HG02798 (cell line): Measurements from ENCODE around the gene NOS1AP.
A peak's percentile ranks its signal among the peaks of the same experiment; 100 is the strongest.
"Not testable (repeated sequence)": the region's sequence is repeated elsewhere in the genome, so short reads cannot be mapped to it uniquely, and the experiment has no call there.

ENCODE experiments used
- ATAC-seq: cut with Tn5 transposase; IDR thresholded peaks from one replicate; pipeline ENCODE4 v1.9.1; 2021; ENCODE audit warnings: mild to moderate bottlenecking; ENCODE audit not compliant: unreplicated experiment, poor library complexity

Gene NOS1AP

DNA sequence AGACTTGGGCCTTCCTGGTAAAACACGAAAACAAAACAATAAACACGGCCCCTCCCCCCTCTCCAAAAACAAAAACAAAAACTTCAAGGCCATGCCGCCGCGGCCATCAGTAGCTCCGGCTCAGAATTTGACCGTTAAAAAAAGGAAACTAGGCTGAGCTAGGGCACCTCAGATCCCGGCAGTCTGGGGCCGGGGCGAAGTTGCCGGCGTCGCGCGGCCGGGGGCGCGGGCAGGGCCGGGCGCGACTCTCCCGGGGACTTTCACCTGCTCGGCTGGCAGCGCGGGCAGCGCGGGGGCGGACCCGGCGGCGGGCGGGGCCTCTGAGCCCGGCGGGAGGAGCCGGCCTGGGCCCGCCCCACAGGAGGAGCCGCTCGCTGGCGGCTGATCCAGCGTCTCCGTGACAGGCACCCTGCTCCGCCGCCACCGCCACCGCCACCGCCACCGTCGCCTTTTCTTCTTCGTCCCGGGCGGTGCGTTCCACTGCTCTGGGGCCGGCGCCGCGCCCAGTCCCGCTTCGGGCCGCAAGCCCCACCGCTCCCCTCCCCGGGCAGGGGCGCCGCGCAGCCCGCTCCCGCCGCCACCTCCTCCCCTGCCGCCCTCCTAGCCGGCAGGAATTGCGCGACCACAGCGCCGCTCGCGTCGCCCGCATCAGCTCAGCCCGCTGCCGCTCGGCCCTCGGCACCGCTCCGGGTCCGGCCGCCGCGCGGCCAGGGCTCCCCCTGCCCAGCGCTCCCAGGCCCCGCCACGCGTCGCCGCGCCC lies at the start of gene NOS1AP:
Gene NOS1AP, plus strand, starts transcription at position 358 of the 760 bp plus-strand sequence. CDS start 487 bp downstream, outside the sequence.
- ATAC-seq = peak; percentile 99

DNA sequence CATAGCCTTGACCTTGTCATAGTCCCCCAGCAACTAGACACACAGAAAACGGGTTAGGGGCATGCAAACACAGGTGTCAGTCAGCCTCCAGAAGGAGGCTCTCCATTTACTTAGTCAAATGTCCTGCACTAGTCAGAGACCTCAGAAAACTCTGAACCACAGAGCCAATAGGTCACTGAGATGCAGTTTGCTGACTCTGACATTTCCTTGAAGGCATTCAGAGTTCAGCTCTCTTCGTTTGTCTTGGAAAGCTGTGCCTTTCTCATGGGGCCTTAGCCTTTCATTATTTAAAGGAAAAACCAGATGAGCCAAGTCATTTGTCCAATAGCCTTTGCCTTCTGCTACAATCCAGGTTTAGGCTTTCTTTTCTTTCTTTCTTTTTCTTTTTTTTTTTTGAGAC lies 49.3 kb upstream of the NOS1AP start:
- ATAC-seq = no peak

DNA sequence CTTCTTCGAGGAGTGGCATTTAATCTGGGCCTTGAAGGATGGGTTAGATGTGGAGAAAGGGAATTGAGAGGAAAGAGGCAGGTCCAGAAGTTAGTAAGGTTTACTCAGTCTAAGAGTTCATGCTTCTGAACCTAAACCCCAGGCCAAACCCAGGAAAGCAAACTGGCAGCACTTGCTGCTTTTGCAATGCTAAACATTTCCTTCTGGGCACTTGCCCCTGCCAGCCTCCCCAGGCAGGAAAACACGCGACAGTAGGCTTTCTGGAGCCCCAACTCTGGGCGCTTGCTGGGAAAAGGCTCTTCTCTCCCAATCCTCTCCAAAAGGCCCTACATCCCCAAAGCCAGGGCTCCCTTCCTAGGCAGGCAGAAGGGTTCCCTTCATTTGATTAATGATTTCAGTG lies 48.4 kb upstream of the NOS1AP start:
- ATAC-seq = no peak

DNA sequence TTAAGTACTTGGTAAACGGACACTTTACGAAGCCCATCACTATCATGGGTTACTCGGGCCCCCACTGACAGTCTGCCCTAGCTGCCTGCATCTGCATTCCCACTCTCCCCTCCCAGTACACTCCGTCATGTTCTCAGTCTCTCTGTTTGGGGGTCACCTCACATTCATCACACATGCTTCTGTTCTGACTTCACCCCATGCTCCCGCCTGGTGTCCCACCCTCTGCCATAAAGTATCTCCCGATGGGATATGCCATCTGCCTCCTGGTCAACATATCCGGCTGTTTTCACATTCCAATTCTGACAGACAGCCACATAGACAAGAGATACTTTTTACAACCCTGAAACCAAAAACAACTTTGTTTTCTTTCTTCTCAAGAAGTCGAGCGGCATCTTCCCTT lies 46.9 kb upstream of the NOS1AP start:
- no peak for ATAC-seq

DNA sequence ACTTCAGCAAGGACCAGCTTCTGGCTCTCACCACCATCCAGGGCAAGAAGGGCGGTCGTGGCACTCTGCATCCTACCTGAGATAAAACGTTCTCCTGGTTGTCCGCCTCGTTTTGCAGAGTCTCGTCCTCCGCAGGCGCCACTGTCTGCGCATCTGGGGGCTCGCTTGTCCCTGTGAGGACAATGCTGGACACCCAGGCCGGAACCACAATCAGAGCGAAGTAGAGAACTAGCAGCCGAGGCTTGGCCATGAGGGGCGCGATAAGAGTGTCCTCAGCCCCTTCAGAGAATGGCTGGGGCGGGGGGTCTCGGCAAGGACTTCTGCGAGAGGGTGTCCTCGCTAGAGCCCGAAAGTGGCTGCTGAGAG lies 46.3 kb upstream of the NOS1AP start:
- no peak for ATAC-seq

DNA sequence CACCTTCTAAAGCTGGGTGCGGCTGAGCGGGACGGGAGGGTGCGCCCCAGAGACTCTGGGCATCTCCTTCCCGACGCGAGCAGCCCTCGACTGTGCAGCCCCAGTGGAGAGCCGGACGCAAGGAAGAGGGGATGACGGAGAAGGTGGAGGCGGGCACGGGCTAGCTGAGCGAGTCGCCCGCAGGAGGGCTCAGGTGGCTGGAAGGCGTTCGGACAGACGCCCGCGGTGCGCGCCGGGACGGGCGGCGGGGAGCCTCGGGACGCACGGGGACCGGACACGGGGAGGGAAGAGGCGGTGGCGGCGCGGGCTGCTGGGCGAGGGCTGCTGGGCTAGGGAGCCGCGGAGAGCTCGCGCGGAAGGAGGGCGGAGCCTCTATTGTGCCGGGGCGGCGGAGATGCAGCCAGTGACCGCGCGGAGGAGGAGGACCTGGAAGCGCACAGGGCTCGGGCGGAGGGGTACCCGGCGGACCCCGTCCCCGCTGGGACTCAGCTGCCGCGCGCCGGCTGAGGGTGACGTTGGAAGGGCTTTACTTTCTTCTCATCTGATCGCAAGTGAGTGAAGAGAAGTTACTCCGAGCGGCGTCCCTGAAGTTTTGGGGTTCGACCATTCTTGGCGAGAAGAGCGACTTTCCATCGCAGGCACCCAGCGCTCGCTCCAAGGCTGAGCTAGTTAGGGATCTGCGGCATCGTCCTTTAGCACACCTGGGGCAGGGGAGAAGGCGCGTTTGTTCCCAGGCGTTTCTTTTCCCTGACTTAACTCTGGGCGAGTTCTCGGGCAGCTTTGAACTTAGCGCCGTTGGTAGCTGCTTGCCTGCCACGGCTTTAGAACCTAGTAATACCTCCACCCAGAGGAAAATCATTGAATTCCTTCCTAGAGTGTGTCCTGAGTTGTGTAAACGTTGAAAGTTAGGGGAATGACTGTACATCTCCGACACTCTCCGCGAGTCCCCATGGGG lies 45.7 kb upstream of the NOS1AP start, which contains the start of gene OLFML2B:
Gene OLFML2B, minus strand, starts transcription at position 323 of the 955 bp plus-strand sequence. CDS start 439 bp downstream, outside the sequence.
- ATAC-seq = peak; percentile 66

DNA sequence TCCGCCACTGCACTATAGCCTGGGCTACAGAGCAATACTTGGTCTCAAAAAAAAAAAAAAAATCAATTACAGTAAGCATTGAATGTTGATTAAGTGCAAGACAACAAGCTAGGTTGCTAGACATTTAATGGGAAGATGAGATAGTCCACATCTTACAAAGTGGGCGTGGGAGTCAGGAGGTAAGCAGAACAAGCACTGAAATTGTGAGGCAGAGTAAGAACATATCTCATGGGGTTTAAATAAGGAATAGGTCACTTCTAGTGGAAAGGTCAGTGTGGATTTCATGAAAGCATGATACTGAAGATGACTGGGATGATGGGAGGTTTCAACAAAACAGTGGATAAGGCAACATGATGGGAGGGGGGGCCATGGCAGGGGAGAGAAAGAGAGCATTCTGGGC lies 44.0 kb upstream of the NOS1AP start:
- ATAC-seq = no peak

DNA sequence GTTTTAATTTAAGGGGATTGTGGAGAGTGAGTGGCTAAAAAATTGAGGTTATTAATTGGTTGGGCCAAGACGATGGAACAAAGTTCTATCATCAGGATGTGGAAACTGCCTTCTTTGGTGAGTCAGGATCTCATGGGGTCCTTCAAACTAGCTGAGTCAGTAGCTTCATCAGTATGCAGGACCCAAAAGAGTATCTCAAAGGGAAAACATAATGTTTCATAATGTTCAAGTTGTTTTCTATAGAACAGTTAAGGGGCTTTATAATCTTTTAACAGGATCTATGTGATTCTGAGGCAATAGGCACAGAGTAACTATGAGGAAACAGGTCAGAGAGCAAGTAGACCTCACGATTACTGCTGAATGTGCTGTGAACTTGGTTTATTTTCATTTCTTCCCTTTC lies 42.6 kb upstream of the NOS1AP start:
- no peak for ATAC-seq

DNA sequence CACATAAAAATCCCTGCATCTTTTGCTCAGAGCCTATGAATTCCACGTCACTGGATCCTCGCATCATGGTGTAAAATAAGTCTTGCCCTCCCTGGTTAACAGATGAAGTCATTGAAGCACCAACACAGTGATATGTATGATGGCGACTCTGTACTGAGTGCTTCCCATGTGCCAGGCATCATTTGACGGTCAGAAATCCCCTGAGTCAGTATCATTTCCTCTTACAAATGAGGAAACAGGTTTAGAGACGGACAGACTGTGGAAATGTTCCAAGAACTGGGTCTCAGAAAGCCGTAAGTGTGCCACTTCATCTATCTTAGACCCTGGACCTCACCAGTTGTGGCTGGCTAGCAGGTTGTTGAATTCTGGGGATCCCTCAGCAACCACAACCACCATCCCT lies 40.8 kb upstream of the NOS1AP start:
- peak; percentile 44 for ATAC-seq

DNA sequence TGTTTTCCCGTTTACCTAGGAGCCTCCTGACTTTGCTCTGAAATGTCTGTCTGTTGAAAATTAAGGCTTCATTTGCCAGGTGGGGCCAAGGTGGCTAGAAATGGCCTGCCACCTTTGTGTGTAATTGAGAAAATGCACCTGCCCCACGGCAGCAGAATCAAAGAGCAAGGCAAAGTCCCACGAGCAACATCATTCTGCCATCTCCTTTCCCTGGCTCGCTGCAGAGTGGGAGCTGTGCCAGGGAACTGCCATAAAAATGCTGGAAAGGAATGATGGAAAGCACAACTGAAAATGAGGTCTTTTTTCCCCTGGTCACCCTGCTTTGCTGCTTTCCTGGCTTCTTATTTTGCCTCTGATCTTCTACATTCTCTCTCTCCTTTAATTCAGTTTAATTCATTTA lies 40.3 kb upstream of the NOS1AP start:
- ATAC-seq = no peak

DNA sequence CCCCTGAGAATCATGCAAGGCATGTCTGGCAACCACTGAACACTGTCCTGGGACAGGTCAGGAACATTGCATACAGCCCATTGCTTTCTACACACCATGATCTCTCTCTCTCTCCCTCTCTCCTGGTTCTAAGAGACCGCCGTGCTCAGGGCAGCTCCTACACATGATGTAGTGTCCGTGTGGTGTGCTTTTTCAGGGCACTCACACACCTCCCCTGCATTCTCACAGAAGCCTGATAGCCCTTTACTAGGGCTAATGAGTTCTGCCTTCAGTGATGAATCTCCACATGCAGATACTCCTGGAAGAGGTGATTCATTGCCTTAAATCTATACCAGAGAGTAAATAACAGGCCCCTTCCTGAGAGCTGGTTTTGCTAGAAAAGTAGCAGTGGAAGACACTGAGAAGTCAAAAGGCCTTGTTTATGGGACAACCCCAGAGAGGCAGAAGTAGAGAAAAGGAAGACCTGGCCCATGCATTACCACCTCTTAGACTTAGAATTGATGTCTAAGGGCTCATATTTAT lies 38.7 kb upstream of the NOS1AP start:
- no peak for ATAC-seq

DNA sequence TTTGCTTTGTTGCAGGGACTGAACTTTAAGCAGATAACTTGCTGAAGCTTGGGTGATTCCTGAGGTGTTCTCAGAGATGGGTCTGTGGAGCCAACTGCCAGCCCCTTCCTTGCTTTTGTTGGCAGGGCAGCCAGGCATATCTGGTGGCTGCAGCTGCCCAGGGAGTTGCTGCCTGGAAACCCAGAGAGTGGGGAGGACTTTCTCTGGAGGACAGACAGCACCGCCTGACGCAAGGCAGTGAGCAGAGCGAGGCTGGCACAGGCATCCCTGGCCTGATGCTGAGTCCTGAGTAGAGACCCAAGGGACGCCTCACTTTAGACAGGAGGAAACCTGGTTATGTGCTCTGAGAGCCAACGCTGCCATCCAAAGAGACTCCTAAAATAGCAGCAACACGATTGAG lies 36.1 kb upstream of the NOS1AP start:
- no peak for ATAC-seq

DNA sequence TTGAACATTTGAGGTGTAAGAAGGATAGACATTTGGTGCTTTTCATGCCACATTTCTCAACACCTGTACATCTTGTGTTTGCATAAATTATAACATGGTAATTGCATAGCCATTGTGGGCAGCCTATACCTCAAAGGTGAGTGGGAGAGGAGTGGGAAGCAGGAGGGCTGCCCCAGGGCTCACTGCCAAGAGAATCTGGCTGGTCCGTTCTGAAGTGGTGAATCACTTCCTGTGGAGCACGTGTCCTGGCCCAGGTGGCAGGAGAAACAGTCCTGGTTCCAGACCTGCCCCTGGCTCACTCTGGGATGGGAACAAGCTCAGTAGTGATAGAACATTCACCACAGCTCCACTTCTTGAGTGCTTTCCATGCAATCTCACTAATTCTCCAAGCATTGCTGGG lies 34.2 kb upstream of the NOS1AP start:
- no peak for ATAC-seq

DNA sequence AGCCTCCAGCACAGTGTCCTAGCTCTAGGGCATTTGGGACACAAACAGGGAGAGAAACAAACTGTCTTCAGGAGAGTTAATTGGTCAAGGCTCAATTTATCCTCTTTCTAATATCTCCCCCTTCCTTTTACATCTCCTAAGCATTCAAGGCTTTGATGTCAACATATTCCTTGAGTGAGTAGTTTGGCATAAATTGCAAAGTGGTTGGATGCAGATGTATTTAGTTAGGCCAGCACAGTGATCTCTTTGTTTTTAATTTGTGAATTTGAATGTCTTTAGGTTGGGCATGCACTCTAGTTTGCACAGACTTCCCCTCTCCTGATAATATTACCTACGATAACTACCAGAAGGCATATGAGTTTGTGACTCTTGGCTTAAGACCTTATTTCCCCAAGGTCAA lies 33.3 kb upstream of the NOS1AP start:
- no peak for ATAC-seq

DNA sequence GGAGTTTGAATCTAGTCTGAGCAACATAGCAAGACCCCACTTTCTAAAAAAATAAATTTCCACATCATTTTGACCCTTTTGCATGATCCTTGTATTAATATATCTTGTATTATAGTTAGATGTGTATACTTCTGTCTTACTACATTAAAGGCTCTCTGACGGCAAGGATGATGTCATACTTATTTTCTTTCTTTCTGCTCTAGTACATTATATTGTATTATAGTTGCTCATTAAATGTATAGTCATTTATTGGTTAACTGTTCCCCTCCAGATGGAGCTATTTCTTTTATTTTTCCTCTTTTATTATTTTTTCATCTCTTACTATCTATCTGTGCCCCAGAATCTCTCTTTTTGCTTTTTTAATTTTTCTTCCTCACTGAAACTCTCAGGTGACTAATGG lies 30.9 kb upstream of the NOS1AP start:
- no peak for ATAC-seq

DNA sequence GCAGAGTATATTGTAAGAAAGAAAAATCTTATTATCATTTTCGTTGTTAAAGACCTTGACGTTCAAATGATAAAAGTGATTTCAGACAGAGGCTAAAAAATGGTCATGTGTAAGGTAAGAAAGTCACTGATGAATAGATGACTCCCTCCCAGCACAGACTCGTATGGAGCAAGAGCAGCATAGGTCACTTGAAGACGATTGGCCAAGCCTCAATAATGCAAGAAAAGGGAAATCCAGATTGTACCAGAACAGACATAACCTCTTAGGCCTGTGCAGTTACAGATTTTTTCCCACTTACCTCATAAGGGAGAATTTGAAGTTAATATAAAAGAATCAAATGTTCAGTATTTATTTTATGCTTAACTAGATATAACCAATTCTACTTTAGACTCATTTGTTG lies 29.5 kb upstream of the NOS1AP start:
- ATAC-seq = no peak

DNA sequence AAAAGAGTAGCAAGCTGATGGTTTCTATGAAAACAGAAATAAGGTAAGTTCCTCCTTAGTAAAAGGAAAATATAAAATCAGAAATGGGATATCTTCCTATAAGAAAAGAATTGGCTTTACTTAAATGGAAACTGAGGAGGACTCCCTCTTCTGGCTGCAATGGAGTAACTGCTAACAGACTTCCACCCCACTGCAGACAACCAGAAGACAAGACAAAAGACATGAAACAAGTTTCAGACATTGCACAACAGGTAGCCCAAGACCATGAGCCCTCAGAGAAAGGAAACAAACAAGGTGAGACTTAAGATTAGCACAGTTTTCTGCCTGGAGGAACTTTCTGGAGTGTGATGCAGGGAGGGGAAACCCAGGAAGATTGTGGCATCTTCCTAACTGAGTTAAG lies 28.8 kb upstream of the NOS1AP start:
- no peak for ATAC-seq

DNA sequence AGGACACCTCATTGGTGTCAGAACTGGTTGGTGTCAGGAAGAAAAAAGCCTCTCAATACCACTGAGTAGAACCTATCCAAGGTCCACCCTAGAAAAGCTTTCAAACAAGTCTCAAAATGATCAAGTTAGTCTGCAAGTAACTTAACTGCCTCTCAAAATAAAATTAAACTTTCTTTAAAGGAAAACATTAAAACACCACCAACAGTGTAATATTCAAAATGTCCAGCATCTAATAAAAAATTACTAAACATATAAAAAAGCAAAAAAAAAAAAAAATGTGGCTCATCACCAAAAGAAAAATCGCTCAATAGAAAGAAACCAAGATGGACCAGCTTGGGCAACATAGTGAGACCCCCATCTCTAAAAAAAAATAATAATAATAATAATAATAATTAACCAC lies 27.1 kb upstream of the NOS1AP start:
- no peak for ATAC-seq

DNA sequence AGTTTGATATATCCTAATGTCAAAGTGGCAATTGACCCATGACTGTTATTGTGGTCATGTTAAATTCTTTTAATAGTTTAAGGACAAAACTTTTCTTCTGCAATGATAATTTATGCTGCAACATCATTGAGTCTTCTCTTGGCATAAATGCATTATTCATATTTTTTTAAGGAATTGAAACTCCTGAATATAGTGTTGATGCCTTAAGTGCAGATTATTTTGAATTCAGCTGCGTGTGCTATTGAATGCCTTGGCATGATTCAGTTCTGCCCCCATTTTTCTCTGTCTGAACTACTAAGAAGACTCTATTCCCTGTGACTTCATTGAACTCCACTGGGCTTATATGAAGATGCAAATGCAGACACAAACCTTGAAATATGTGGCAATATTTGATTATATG lies 22.6 kb upstream of the NOS1AP start:
- ATAC-seq = no peak

DNA sequence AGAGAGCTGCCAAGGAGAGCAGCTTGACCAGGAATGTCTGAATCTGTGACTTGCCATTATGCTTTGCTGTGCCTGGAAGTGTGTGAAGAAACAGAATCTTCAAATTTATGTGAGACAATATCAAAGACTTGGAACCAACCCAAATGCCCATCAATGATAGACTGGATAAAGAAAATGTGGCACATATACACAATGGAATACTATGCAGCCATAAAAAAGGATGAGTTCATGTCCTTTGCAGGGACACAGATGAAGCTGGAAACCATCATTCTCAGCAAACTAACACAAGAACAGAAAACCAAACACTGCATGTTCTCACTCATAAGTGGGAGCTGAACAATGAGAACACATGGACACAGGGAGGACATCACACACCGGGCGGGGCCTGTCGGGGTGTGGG lies 15.5 kb upstream of the NOS1AP start:
- ATAC-seq = not testable (repeated sequence)

DNA sequence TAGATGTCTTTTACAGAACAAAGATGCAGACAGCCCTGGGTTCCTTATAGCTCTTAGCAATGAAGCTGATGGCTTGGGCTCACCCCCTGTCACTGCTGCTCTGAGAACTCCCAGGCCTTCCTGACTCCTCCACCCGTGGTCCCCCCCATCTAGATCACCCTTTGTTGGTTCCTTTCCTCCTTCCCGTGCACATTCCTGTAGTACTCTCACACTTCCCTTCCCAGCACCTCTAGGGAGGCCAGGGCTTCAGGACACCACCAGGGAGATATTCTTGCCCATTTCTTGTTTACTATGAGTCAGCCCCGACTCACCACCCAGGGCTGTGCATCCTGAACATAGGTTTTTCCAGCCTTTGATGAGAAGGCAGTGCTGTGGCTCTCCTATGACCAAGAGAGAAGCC lies 14.4 kb upstream of the NOS1AP start:
- ATAC-seq = no peak
